Stimulated activated naive CD8-positive, alpha-beta T cell treated with anti-CD3 and anti-CD28 coated beads, Interleukin-15, Interleukin-2, amounts not matched to agents 100 ng/mL and 50 ng/mL, for 24 hours (primary cell): ENCODE results near the gene SMTNL1.
"Not testable (repeated sequence)": the region's sequence is repeated elsewhere in the genome, so short reads cannot be mapped to it uniquely, and the experiment has no call there.

Experiments used
- H3K27ac Mint-ChIP-seq: one replicate; pipeline ENCODE4 v1.8.0; 2021; ENCODE audit warnings: mild to moderate bottlenecking, mixed read lengths
- H3K27me3 Mint-ChIP-seq: one replicate; pipeline ENCODE4 v1.8.0; 2021; ENCODE audit warnings: mixed read lengths
- H3K36me3 Mint-ChIP-seq: one replicate; pipeline ENCODE4 v1.8.0; 2021; ENCODE audit warnings: low read depth, mixed read lengths
- H3K4me1 Mint-ChIP-seq: one replicate; pipeline ENCODE4 v1.8.0; 2021; ENCODE audit warnings: low read depth, mixed read lengths
- H3K4me3 Mint-ChIP-seq: one replicate; pipeline ENCODE4 v1.8.0; 2021; ENCODE audit warnings: mild to moderate bottlenecking, mixed read lengths
- H3K9me3 Mint-ChIP-seq: one replicate; pipeline ENCODE4 v1.8.0; 2021; ENCODE audit warnings: mixed read lengths

Gene SMTNL1

GRCh38 chr11:57521116-57521515 lies 16.3 kb upstream of the SMTNL1 start:
- Mint-ChIP-seq H3K36me3 (peaks cover 7% of the 10 kb centered on the region), H3K9me3 (no peaks in the 10 kb centered on the region), H3K27ac (no peak overlapping the region), H3K27me3 (peaks cover 3% of the 10 kb centered on the region), H3K4me3 (no peak overlapping the region), H3K4me1 (peaks cover 2% of the 10 kb centered on the region)

DNA sequence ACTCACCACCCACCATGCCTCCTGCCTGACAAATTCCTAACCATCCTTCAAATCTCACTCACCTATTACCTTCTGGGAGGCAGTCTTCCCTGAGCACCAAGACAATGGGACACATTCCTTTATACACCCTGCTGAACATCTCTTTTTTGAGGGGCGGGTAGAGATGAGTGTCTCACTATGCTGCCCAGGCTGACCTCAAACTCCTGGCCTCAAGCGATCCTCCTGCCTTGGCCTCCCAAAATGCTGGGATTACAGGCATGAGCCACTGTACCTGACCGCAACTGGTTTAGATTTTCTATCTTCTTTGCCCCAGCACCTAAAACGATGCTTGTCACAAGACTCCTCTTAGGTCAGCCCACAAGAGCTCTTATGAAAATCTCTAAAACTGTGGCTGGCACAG lies 14.0 kb upstream of the SMTNL1 start:
- Mint-ChIP-seq H3K27me3 (no peaks in the 10 kb centered on the region), H3K36me3 (peaks cover 18% of the 10 kb centered on the region), H3K4me3 (no peak overlapping the region), H3K27ac (no peak overlapping the region), H3K4me1 (peaks cover 9% of the 10 kb centered on the region), H3K9me3 (no peaks in the 10 kb centered on the region)

- peak overlapping the region; percentile 54 for H3K27ac Mint-ChIP-seq
These were observed 10.3 kb upstream of the SMTNL1 start for GRCh38 chr11:57527056-57527631.

DNA sequence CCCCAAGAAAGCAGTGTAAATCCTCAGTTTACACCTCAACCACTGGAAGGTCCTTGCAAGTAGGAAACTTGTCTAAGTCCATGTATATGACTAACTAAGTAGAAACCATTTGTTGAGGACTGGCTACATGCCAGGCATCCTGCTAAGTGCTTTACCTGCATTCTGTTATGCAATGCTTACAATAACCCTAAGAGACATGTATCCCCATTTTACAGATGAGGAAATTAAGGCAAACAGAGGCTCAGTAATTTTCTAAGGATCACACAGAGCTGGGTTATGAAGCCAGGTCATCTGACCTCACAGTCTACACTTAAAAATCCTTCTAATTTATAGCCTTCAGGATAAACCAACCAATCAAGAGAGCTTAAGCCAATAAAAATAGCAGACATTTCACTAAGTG lies 8.4 kb upstream of the SMTNL1 start:
- no peaks in the 10 kb centered on the region for H3K27me3 Mint-ChIP-seq
- H3K4me3 Mint-ChIP-seq, result peak overlapping the region; percentile 32
- peaks cover 33% of the 10 kb centered on the region for H3K36me3 Mint-ChIP-seq
- H3K4me1 Mint-ChIP-seq, result peaks cover 39% of the 10 kb centered on the region
- H3K9me3 Mint-ChIP-seq, result no peaks in the 10 kb centered on the region
- H3K27ac Mint-ChIP-seq, result peak overlapping the region; percentile 28

More at GRCh38 chr11:57527056-57527631, 10.3 kb upstream of the SMTNL1 start:
- H3K36me3 Mint-ChIP-seq, result peaks cover 33% of the 10 kb centered on the region
- no peaks in the 10 kb centered on the region for H3K9me3 Mint-ChIP-seq
- H3K27me3 Mint-ChIP-seq, result no peaks in the 10 kb centered on the region
- no peak overlapping the region for H3K4me3 Mint-ChIP-seq
- peaks cover 38% of the 10 kb centered on the region for H3K4me1 Mint-ChIP-seq

GRCh38 chr11:57530215-57530595 lies 7.2 kb upstream of the SMTNL1 start:
- Mint-ChIP-seq H3K27ac (peak overlapping the region; percentile 84), H3K4me3 (peak overlapping the region; percentile 91), H3K27me3 (no peaks in the 10 kb centered on the region), H3K36me3 (peaks cover 28% of the 10 kb centered on the region), H3K4me1 (peaks cover 39% of the 10 kb centered on the region), H3K9me3 (no peaks in the 10 kb centered on the region)

GRCh38 chr11:57530596-57531507 lies 6.5 kb upstream of the SMTNL1 start, which contains the start of gene TIMM10:
Gene TIMM10 (minus strand): TSS chr11:57530754. CDS start chr11:57530189, 565 bp downstream.
- peaks cover 39% of the 10 kb centered on the region for H3K4me1 Mint-ChIP-seq
- peak within 1 kb of the TSS; percentile 84 for H3K27ac Mint-ChIP-seq
- no peaks in the 10 kb centered on the region for H3K27me3 Mint-ChIP-seq
- peaks cover 26% of the 10 kb centered on the region for H3K36me3 Mint-ChIP-seq
- H3K9me3 Mint-ChIP-seq, result no peaks in the 10 kb centered on the region
- H3K4me3 Mint-ChIP-seq, result peak within 1 kb of the TSS; percentile 91

- peaks cover 20% of the 10 kb centered on the region for H3K4me1 Mint-ChIP-seq
- H3K27ac Mint-ChIP-seq, H3K9me3 Mint-ChIP-seq, H3K4me3 Mint-ChIP-seq, H3K36me3 Mint-ChIP-seq, H3K27me3 Mint-ChIP-seq: not testable (repeated sequence)
These were observed 2.9 kb upstream of the SMTNL1 start for GRCh38 chr11:57534449-57534848.

- H3K4me3 Mint-ChIP-seq, result no peak overlapping the region
- H3K36me3 Mint-ChIP-seq, result peaks cover 5% of the 10 kb centered on the region
- no peak overlapping the region for H3K27ac Mint-ChIP-seq
- no peaks in the 10 kb centered on the region for H3K4me1 Mint-ChIP-seq
- H3K27me3 Mint-ChIP-seq, result no peaks in the 10 kb centered on the region
- no peaks in the 10 kb centered on the region for H3K9me3 Mint-ChIP-seq
These were observed 1.9 kb downstream of the SMTNL1 start for GRCh38 chr11:57539342-57539741.

GRCh38 chr11:57541169-57541568 lies 3.8 kb downstream of the SMTNL1 start:
- H3K4me1 Mint-ChIP-seq, result no peaks in the 10 kb centered on the region
- H3K4me3 Mint-ChIP-seq, result no peak overlapping the region
- no peak overlapping the region for H3K27ac Mint-ChIP-seq
- H3K9me3 Mint-ChIP-seq, result no peaks in the 10 kb centered on the region
- peaks cover 5% of the 10 kb centered on the region for H3K36me3 Mint-ChIP-seq
- H3K27me3 Mint-ChIP-seq, result no peaks in the 10 kb centered on the region

GRCh38 chr11:57542582-57542981 lies 5.2 kb downstream of the SMTNL1 start:
- Mint-ChIP-seq H3K4me3 (no peak overlapping the region), H3K36me3 (peaks cover 9% of the 10 kb centered on the region)

DNA sequence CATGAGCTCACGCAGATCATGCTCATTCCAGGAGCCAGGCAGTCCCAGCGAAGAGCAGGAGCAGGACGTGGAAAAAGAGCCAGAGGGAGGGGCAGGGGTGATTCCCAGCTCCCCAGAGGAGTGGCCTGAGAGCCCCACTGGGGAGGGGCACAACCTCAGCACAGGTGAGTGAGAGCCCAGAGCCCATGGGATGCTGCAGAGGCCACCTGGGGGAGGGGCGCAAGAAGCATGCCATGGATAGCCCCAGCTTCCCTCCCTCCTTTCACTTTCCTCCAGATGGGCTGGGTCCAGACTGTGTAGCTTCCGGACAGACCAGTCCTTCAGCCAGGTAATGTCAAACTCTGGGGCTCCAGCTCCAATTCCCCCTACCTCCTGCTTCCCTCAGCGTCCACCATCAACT lies 6.2 kb downstream of the SMTNL1 start:
- Mint-ChIP-seq H3K4me3 (no peak overlapping the region), H3K9me3 (no peaks in the 10 kb centered on the region), H3K27me3 (no peaks in the 10 kb centered on the region), H3K27ac (no peak overlapping the region), H3K4me1 (peaks cover 15% of the 10 kb centered on the region), H3K36me3 (peaks cover 15% of the 10 kb centered on the region)

More at GRCh38 chr11:57542582-57542981, 5.2 kb downstream of the SMTNL1 start:
- Mint-ChIP-seq H3K4me1 (peaks cover 7% of the 10 kb centered on the region), H3K27me3 (no peaks in the 10 kb centered on the region), H3K27ac (no peak overlapping the region), H3K9me3 (no peaks in the 10 kb centered on the region)

GRCh38 chr11:57544566-57544965 lies 7.2 kb downstream of the SMTNL1 start:
- Mint-ChIP-seq H3K27me3 (no peaks in the 10 kb centered on the region), H3K9me3 (no peaks in the 10 kb centered on the region), H3K27ac (no peak overlapping the region), H3K36me3 (peaks cover 18% of the 10 kb centered on the region), H3K4me3 (no peak overlapping the region), H3K4me1 (peaks cover 17% of the 10 kb centered on the region)

DNA sequence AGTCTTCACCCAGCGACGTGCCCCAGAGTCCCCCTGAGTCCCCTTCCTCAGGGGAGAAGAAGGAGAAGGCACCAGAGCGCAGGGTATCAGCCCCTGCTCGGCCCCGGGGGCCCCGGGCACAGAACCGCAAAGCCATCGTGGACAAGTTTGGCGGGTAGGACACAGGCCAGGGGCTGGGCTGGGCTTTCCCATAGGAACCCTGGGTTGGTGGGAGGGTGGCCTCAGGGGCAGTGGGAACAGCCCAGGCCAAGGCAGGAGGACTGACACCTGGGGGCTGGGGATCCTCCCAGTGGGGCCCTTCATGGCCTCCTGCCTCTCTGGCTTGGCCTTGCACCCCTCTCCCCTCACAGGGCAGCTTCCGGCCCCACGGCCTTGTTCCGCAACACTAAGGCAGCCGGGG lies 8.5 kb downstream of the SMTNL1 start:
- no peaks in the 10 kb centered on the region for H3K27me3 Mint-ChIP-seq
- no peak overlapping the region for H3K27ac Mint-ChIP-seq
- no peaks in the 10 kb centered on the region for H3K9me3 Mint-ChIP-seq
- peaks cover 21% of the 10 kb centered on the region for H3K36me3 Mint-ChIP-seq
- H3K4me1 Mint-ChIP-seq, result peaks cover 17% of the 10 kb centered on the region
- H3K4me3 Mint-ChIP-seq, result no peak overlapping the region

DNA sequence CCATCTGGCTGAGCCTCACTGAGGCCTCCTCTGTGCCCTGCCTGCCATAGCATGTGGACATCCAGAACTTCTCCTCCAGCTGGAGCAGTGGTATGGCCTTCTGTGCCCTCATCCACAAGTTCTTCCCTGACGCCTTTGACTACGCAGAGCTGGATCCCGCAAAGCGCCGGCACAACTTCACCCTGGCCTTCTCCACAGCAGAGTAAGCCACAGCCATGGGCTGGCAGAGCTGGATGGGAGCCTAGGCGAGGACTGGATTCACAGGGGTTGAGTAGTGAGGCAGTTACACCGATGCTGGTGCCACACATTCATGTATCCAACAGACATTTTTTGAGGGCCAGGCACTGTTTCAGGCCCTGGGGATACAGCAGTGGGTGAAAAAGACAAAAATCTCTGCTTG lies 9.1 kb downstream of the SMTNL1 start:
- no peaks in the 10 kb centered on the region for H3K9me3 Mint-ChIP-seq
- peaks cover 17% of the 10 kb centered on the region for H3K4me1 Mint-ChIP-seq
- H3K36me3 Mint-ChIP-seq, result peaks cover 22% of the 10 kb centered on the region
- no peak overlapping the region for H3K27ac Mint-ChIP-seq
- no peaks in the 10 kb centered on the region for H3K27me3 Mint-ChIP-seq
- no peak overlapping the region for H3K4me3 Mint-ChIP-seq

DNA sequence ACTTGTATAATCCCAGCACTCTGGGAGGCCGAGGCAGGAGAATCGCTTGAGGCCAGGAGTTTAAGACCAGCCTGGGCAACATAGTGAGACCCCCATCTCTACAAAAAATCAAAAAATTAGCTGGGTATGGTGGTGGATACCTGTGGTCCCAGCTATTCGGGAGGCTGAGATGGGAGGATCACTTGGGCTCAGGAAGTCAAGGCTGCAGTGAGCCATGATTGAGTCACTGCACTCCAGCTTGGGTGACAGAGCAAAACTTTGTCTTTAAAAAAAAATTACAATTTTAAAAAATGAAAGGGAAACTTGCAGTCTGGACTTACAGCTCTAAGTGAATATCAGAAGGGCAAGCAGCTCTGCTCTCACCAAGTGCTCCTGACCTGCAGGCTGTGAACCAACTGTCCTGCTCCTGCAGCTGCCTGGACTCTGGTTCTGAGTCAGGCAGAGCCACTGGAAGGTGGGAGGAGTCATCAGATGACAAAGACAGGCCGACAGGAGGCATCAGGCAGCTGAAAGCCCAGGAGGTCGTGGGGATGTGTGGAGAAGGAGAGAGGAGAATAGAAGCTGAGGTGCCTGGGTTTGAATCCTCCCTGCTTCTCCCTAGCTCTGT lies 9.6 kb downstream of the SMTNL1 start:
- Mint-ChIP-seq H3K4me3 (no peak overlapping the region), H3K4me1 (peaks cover 17% of the 10 kb centered on the region), H3K9me3 (no peaks in the 10 kb centered on the region), H3K36me3 (peaks cover 27% of the 10 kb centered on the region), H3K27me3 (no peaks in the 10 kb centered on the region), H3K27ac (peak overlapping the region; percentile 75)
